ENCODE results near the gene EGR2. TPM values are rescaled to one million over a fixed set of nuclear protein-coding genes. Genes with fewer than 3 reads are reported as not detected.

EGR2 gene
- polyA plus RNA-seq, 1 donor from 2014 or later, result 1.7 TPM

DNA sequence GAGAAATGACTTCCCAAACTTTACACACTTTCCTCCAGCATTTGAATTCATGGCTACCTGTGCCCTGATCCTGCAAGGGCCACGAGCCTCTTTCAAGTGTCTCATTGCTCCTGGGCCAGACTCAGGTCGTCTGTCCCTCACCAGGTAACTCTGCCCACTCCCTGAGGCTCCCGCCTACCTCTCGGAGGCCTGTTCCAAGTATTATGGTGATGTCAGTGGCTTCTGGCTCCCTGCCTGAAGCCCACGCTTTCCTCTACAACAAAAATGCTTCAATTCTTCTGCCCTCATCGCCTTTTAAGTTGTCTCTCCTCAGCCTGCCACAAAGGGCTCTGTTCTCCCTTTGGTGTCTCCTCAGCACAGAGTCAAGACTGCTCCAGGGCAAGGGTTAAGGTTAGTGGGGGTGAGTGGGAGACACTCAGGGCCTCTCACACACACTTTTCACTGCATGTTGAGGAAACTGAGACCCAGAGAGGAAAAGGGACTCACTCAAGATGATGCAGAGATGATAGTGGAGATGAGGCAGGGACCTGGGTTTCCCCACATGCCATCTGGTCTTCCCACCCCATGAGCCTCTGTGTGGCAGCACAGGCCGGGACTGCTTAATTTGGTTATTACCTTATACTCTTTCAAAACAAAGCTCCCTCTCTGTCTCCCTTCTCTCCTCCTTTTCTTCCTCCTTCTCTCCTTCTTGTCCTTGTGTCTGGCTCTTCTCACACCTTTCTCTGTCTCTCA is 28.3 kb upstream of the EGR2 start:
- H3K36me3 ChIP-seq (ENCODE audit: insufficient read depth, low read length), result no peaks in the 10 kb centered on the region
- H3K9me2 ChIP-seq (ENCODE audit: insufficient read depth, low read length), result no peaks in the 10 kb centered on the region
- no peak overlapping the region for H3K27ac ChIP-seq (ENCODE audit: low read length)
- H3K27me3 ChIP-seq (ENCODE audit: insufficient read depth, low read depth, low read length), result no peaks in the 10 kb centered on the region
- H3K9me3 ChIP-seq (ENCODE audit: low read length), result peaks cover 6% of the 10 kb centered on the region
- H3K9ac ChIP-seq (ENCODE audit: low read length), result no peak overlapping the region
- no peaks in the 10 kb centered on the region for H4K20me1 ChIP-seq (ENCODE audit: insufficient read depth)
- no peak overlapping the region for H3K4me3 ChIP-seq (ENCODE audit: low read length)
- H3F3A ChIP-seq (ENCODE audit: insufficient read depth, low read length, poor library complexity, severe bottlenecking), result no peaks in the 10 kb centered on the region
- no peak for TF ChIP-seq RAD21 (conservative IDR thresholded peaks at IDR 0.05)
- TF ChIP-seq POLR2AphosphoS5 (IDR thresholded peaks at IDR 0.05), result no peak
- TF ChIP-seq CTCF (IDR thresholded peaks at IDR 0.05; ENCODE audit: poor library complexity, severe bottlenecking), result no peak
- TF ChIP-seq TAF1 (IDR thresholded peaks at IDR 0.05; ENCODE audit: low read depth), result no peak
- no peak for TF ChIP-seq REST (IDR thresholded peaks at IDR 0.05; ENCODE audit: borderline replicate concordance)
- no peak for TF ChIP-seq MXI1 (conservative IDR thresholded peaks at IDR 0.05; ENCODE audit: poor library complexity, severe bottlenecking)
- H3K79me2 ChIP-seq (replicated peaks; ENCODE audit: insufficient read depth, low read length), result no peaks in the 10 kb centered on the region
- H2AFZ ChIP-seq (ENCODE audit: low read depth, low read length), result no peak overlapping the region
- H3K4me2 ChIP-seq (ENCODE audit: low read length), result no peak overlapping the region

DNA sequence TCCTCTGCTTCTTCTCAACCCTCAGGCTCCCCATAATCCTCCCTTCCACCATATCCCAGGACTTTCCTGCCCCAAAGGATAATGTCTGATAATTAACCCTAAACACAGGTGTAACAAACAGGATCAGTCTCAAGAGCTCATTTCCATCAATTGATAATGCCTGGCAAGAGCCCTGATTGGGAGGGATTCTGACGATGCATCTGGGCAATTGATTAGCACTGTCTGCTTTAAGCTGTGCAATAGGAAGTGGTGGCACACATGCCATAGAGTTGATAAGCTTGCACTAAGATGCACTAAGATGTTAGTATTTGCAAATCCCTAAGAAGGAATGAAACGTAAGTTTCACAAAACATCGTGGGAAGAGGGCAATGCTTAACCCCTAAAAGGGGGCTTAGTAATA is 27.4 kb upstream of the EGR2 start:
- Histone ChIP-seq H3K9me3 (ENCODE audit: low read length) (peaks cover 6% of the 10 kb centered on the region), H3K4me2 (ENCODE audit: low read length) (no peak overlapping the region), H3K36me3 (ENCODE audit: insufficient read depth, low read length) (no peaks in the 10 kb centered on the region), H3F3A (ENCODE audit: insufficient read depth, low read length, poor library complexity, severe bottlenecking) (no peaks in the 10 kb centered on the region), H3K79me2 (replicated peaks; ENCODE audit: insufficient read depth, low read length) (no peaks in the 10 kb centered on the region), H4K20me1 (ENCODE audit: insufficient read depth) (no peaks in the 10 kb centered on the region), H2AFZ (ENCODE audit: low read depth, low read length) (no peak overlapping the region), H3K4me3 (ENCODE audit: low read length) (no peak overlapping the region), H3K27me3 (ENCODE audit: insufficient read depth, low read depth, low read length) (no peaks in the 10 kb centered on the region), H3K9ac (ENCODE audit: low read length) (no peak overlapping the region), H3K9me2 (ENCODE audit: insufficient read depth, low read length) (no peaks in the 10 kb centered on the region), H3K27ac (ENCODE audit: low read length) (no peak overlapping the region)
- no peak for TF ChIP-seq EZH2 (IDR thresholded peaks at IDR 0.05; ENCODE audit: borderline replicate concordance, insufficient read depth, low read length, poor library complexity, severe bottlenecking)
- no peak for TF ChIP-seq SMC3 (conservative IDR thresholded peaks at IDR 0.05; ENCODE audit: poor library complexity)
- TF ChIP-seq RAD21 (conservative IDR thresholded peaks at IDR 0.05), result no peak
- TF ChIP-seq REST (IDR thresholded peaks at IDR 0.05; ENCODE audit: borderline replicate concordance), result no peak
- TF ChIP-seq EP300 (conservative IDR thresholded peaks at IDR 0.05; ENCODE audit: poor library complexity, severe bottlenecking), result no peak
- TF ChIP-seq MXI1 (conservative IDR thresholded peaks at IDR 0.05; ENCODE audit: poor library complexity, severe bottlenecking), result no peak
- no peak for TF ChIP-seq POLR2AphosphoS5 (IDR thresholded peaks at IDR 0.05)
- TF ChIP-seq TAF1 (IDR thresholded peaks at IDR 0.05; ENCODE audit: low read depth), result no peak
- no peak for TF ChIP-seq CTCF (IDR thresholded peaks at IDR 0.05; ENCODE audit: poor library complexity, severe bottlenecking)

Measured in neural cell (in vitro differentiated cells).